H1 (cell line): Measurements from ENCODE around the gene AMPD1. TPM values are rescaled to one million over a fixed set of nuclear protein-coding genes. Genes with fewer than 3 reads are reported as not detected.
A peak's percentile ranks its signal among the peaks of the same experiment; 100 is the strongest.

Experiments
- CTBP2 ChIP-seq: IDR thresholded peaks from 2 replicates; pipeline ENCODE4 v1.7.0; 2011; ENCODE audit warnings: borderline replicate concordance, mild to moderate bottlenecking, moderate library complexity, mixed read lengths, low read length; ENCODE audit not compliant: insufficient read depth, insufficient read length
- CTCF ChIP-seq, 3 experiments: IDR thresholded peaks; 1 replicate in 2 of 3; 2 replicates in 1 of 3; pipeline versions ENCODE4 v1.5.1 to v1.6.1; 2011; ENCODE audit warnings: low read length in 3 of 3, mild to moderate bottlenecking in 3 of 3, inconsistent platforms in 2 of 3, low read depth in 1 of 3, moderate library complexity in 1 of 3; ENCODE audit not compliant: insufficient read depth in 1 of 3; ENCODE audit errors: control extremely low read depth in 1 of 3
- ZNF274 ChIP-seq: IDR thresholded peaks from 2 replicates; pipeline ENCODE4 v1.7.0; 2012; ENCODE audit warnings: low read length, borderline replicate concordance; ENCODE audit errors: extremely low read depth
- polyA plus RNA-seq, 7 experiments: library from polyadenylated mRNA; depleted of rRNA in 3 of 7; stranded (reverse) in 5 of 7; unstranded in 2 of 7; fragments of >200 nt in 5 of 7; fragments of 200-250 nt in 2 of 7; gene quantifications; 1 replicate in 5 of 7; 2 replicates in 1 of 7; 4 replicates in 1 of 7; pipeline versions ENCODE4 v1.2.1 to v1.2.3, GENCODE V29; 2011 to 2013; ENCODE audit warnings: missing spikeins in 2 of 7, mixed read lengths in 2 of 7
- total RNA-seq: library from RNA; stranded (reverse); fragmentation: NEBNext Ultra II Directional; extraction: Animal tissue kit (Norgen Biotek cat#: 25700); gene quantifications from 2 replicates; pipeline ENCODE4 v1.2.1, GENCODE V29; 2021

AMPD1 gene
- total and polyA plus RNA-seq, 2 of the 8 experiments (the other 6 are each of a cell fraction or from before 2014, with no cell fraction given), result not detected

DNA sequence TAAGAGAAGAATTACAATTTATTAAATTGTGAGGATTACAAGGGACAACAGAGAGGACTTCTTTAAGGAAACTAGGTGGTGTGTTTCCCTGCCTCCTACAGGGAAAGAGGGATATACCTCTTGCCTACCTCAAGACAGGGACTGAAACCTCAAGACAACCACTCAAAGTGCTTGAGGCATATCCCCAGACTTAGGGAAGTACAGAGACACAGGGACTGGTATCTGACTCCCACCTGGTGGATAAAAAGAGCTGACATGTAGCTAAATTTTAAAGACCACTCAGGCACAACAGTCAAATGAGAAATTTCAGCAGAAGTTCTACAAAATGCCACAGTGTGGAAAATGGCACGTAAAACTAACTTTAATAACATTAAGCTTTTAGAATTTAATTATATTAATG is 46.8 kb downstream of the AMPD1 start (continued):
- TF ChIP-seq CTCF (IDR thresholded peaks at IDR 0.05; ENCODE audit: control extremely low read depth in 1 of 3, insufficient read depth in 1 of 3, low read depth in 1 of 3, low read length in 3 of 3) (peak in 2 of 3 experiments; percentile 7 to 11; a peak in 1 of 4 replicates), CTBP2 (no peak), ZNF274 (no peak)
